Vein endothelial cell (primary cell): ENCODE results near the gene KRTAP13-4. TPM values are rescaled to one million over a fixed set of nuclear protein-coding genes. Genes with fewer than 3 reads are reported as not detected.

Experiments used
- total RNA-seq: library from RNA; depleted of rRNA; stranded (reverse); fragments of >200 nt; gene quantifications from 2 replicates; pipeline ENCODE4 v1.2.3, GENCODE V29; 2012

KRTAP13-4 gene, protein sequence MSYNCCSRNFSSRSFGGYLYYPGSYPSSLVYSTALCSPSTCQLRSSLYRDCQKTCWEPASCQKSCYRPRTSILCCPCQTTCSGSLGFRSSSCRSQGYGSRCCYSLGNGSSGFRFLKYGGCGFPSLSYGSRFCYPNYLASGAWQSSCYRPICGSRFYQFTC
- total RNA-seq: not detected in 2 replicates

DNA sequence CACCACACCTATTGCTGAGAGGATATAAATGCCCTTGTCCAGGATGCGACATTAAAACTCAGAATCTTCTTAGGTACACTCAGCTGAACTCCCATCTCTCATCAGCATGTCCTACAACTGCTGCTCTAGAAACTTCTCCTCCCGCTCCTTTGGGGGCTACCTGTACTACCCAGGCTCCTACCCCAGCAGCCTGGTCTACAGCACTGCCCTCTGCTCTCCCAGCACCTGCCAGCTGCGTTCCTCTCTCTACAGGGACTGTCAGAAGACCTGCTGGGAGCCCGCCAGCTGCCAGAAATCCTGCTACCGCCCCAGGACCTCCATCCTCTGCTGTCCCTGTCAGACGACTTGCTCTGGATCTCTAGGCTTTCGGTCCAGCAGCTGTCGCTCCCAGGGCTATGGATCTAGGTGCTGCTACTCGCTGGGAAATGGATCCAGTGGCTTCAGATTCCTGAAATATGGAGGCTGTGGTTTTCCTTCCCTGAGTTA is at the start of gene KRTAP13-4:
KRTAP13-4 (plus strand) TSS at position 51 of the 486 bp plus-strand sequence; CDS start at position 107, 56 bp downstream.

GRCh38 chr21:30395731-30396130 is 34.3 kb upstream of the KRTAP13-4 start, which contains the start of gene KRTAP13-1:
Gene KRTAP13-1, plus strand, starts transcription at chr21:30396031. Its CDS starts 56 bp downstream, at chr21:30396087.

DNA sequence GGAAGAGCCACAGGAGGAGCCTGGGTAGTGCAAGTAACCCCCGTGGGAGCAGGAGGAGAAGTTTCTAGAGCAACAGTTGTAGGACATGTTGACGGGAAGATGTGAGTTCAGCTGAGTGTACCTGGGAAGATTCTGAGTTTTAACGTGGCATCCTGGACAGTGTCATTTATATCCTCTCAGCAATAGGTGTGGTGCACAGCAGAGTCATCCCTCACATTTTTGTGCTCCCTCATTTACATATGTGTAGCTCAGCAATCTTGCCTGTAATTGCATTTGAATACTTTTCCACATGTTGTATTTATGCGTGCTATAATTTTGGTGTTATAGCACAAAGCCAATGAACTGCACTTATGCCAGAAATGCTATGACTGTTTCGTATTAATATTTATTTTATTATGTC is 4.2 kb upstream of the KRTAP13-4 start, which contains the start of gene KRTAP13-3:
KRTAP13-3 (minus strand) TSS at position 101 of the 400 bp plus-strand sequence; CDS start at position 87, 14 bp downstream.

GRCh38 chr21:30439975-30440374 is 10.0 kb downstream of the KRTAP13-4 start, which contains the start of gene KRTAP15-1:
Gene KRTAP15-1, plus strand, starts transcription at chr21:30440275. Its CDS starts 53 bp downstream, at chr21:30440328.

DNA sequence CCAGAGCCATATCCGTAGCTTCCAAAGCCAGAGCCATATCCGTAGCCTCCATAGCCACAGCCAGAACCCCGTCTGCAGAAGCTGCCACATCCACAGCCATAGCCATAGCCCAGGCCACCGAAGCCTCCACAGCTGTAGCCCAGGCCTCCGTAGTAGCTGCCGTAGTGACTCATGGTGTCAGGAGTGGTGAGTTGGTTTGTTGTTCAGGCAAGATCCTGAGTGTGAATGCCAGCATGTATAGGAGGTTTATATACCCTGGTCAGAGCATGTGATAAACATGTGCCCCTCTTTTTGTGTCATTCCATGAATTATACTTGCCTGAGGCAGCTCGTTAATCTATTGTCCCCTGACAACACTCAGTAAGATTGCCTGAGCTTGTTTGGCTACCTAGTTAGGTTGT is 50.1 kb downstream of the KRTAP13-4 start, which contains the start of gene KRTAP19-1:
KRTAP19-1 (minus strand) TSS at position 223 of the 400 bp plus-strand sequence; CDS start at position 173, 50 bp downstream.

Other genes starting within 250 kb of the KRTAP13-4 start
- not detected in 2 replicates for gene CLDN8, start 214.1 kb upstream of the KRTAP13-4 start, total RNA-seq
- gene KRTAP24-1, start 147.3 kb upstream of the KRTAP13-4 start, total RNA-seq: not detected in 2 replicates
- gene KRTAP25-1, start 140.7 kb upstream of the KRTAP13-4 start, total RNA-seq: not detected in 2 replicates
- gene KRTAP26-1, start 109.9 kb upstream of the KRTAP13-4 start, total RNA-seq: not detected in 2 replicates
- not detected in 2 replicates for gene KRTAP27-1, start 92.5 kb upstream of the KRTAP13-4 start, total RNA-seq
- gene KRTAP23-1, start 81.6 kb upstream of the KRTAP13-4 start, total RNA-seq: not detected in 2 replicates
- gene KRTAP13-2, start 57.9 kb upstream of the KRTAP13-4 start, total RNA-seq: not detected in 2 replicates
- gene KRTAP13-1, start 34.2 kb upstream of the KRTAP13-4 start, total RNA-seq: not detected in 2 replicates
- gene KRTAP13-3, start 4.3 kb upstream of the KRTAP13-4 start, total RNA-seq: not detected in 2 replicates
- not detected in 2 replicates for gene KRTAP15-1, start 10.1 kb downstream of the KRTAP13-4 start, total RNA-seq
- not detected in 2 replicates for gene KRTAP19-1, start 50.1 kb downstream of the KRTAP13-4 start, total RNA-seq
- gene KRTAP19-2, start 57.2 kb downstream of the KRTAP13-4 start, total RNA-seq: not detected in 2 replicates
- gene KRTAP19-3, start 61.8 kb downstream of the KRTAP13-4 start, total RNA-seq: not detected in 2 replicates
- gene KRTAP19-4, start 66.9 kb downstream of the KRTAP13-4 start, total RNA-seq: not detected in 2 replicates
- not detected in 2 replicates for gene KRTAP19-5, start 71.9 kb downstream of the KRTAP13-4 start, total RNA-seq
- not detected in 2 replicates for gene KRTAP19-6, start 111.6 kb downstream of the KRTAP13-4 start, total RNA-seq
- not detected in 2 replicates for gene KRTAP19-7, start 131.1 kb downstream of the KRTAP13-4 start, total RNA-seq
- not detected in 2 replicates for gene KRTAP22-2, start 160.2 kb downstream of the KRTAP13-4 start, total RNA-seq
- not detected in 2 replicates for gene KRTAP6-3, start 162.2 kb downstream of the KRTAP13-4 start, total RNA-seq
- not detected in 2 replicates for gene KRTAP6-2, start 168.7 kb downstream of the KRTAP13-4 start, total RNA-seq
- gene KRTAP22-1, start 170.9 kb downstream of the KRTAP13-4 start, total RNA-seq: not detected in 2 replicates
- gene KRTAP6-1, start 183.7 kb downstream of the KRTAP13-4 start, total RNA-seq: not detected in 2 replicates
- gene KRTAP20-1, start 186.2 kb downstream of the KRTAP13-4 start, total RNA-seq: not detected in 2 replicates
- gene KRTAP20-4, start 190.4 kb downstream of the KRTAP13-4 start, total RNA-seq: not detected in 2 replicates
- not detected in 2 replicates for gene KRTAP20-2, start 205.0 kb downstream of the KRTAP13-4 start, total RNA-seq
- gene KRTAP20-3, start 212.6 kb downstream of the KRTAP13-4 start, total RNA-seq: not detected in 2 replicates